HEK293 (cell line): ENCODE data around the gene BCAS3.

ENCODE experiments used
- SP7 ChIP-seq: fragments of 450-650 bp; formaldehyde crosslinking; IDR thresholded peaks from 2 replicates; pipeline ENCODE4 v1.5.1; 2016; ENCODE audit warnings: missing biosample characterization, missing genetic modification characterization
- TCF7L2 ChIP-seq: IDR thresholded peaks from 2 replicates; pipeline ENCODE4 v1.6.1; 2011; ENCODE audit warnings: low read depth, mild to moderate bottlenecking, inconsistent platforms, low read length, moderate library complexity, borderline replicate concordance
- ZBTB21 ChIP-seq: fragments of 450-650 bp; formaldehyde crosslinking; IDR thresholded peaks from 2 replicates; pipeline ENCODE4 v1.5.1; 2017; ENCODE audit warnings: missing biosample characterization, missing genetic modification characterization
- ZFP41 ChIP-seq: fragments of 450-650 bp; formaldehyde crosslinking; IDR thresholded peaks from 2 replicates; pipeline ENCODE4 v1.5.1; 2016; ENCODE audit warnings: missing biosample characterization, missing genetic modification characterization, borderline replicate concordance
- ZNF561 ChIP-seq: fragments of 450-650 bp; IDR thresholded peaks from 2 replicates; pipeline ENCODE4 v1.5.1; 2018; ENCODE audit warnings: missing biosample characterization, missing genetic modification characterization, borderline replicate concordance
- ZNF660 ChIP-seq: fragments of 450-650 bp; IDR thresholded peaks from 2 replicates; pipeline ENCODE4 v1.5.1; 2018; ENCODE audit warnings: missing biosample characterization, mild to moderate bottlenecking, missing genetic modification characterization
- ZNF747 ChIP-seq: fragments of 450-650 bp; formaldehyde crosslinking; IDR thresholded peaks from 2 replicates; pipeline ENCODE4 v1.5.1; 2016; ENCODE audit warnings: missing biosample characterization, missing genetic modification characterization
- TF ChIP-seq, protein P1 (sequence below): fragments of 450-650 bp; formaldehyde crosslinking; IDR thresholded peaks from 2 replicates; pipeline ENCODE4 v1.5.1; 2016; ENCODE audit warnings: missing biosample characterization, missing genetic modification characterization
- TF ChIP-seq, protein P2 (sequence below): fragments of 450-650 bp; formaldehyde crosslinking; IDR thresholded peaks from 2 replicates; pipeline ENCODE4 v1.5.1; 2016; ENCODE audit warnings: missing biosample characterization, missing genetic modification characterization, low read depth
- TF ChIP-seq, protein P3 (sequence below): fragments of 450-650 bp; formaldehyde crosslinking; IDR thresholded peaks from 2 replicates; pipeline ENCODE4 v1.5.1; 2016; ENCODE audit warnings: missing biosample characterization, missing genetic modification characterization
- TF ChIP-seq, protein P4 (sequence below): fragments of 450-650 bp; formaldehyde crosslinking; conservative IDR thresholded peaks from 2 replicates; pipeline ENCODE4 v1.5.1; 2016; ENCODE audit warnings: low read depth, missing biosample characterization, missing genetic modification characterization

GRCh38 chr17:60923000-60923399 lies 245.3 kb downstream of the BCAS3 start:
- TF ChIP-seq, protein P1, sequence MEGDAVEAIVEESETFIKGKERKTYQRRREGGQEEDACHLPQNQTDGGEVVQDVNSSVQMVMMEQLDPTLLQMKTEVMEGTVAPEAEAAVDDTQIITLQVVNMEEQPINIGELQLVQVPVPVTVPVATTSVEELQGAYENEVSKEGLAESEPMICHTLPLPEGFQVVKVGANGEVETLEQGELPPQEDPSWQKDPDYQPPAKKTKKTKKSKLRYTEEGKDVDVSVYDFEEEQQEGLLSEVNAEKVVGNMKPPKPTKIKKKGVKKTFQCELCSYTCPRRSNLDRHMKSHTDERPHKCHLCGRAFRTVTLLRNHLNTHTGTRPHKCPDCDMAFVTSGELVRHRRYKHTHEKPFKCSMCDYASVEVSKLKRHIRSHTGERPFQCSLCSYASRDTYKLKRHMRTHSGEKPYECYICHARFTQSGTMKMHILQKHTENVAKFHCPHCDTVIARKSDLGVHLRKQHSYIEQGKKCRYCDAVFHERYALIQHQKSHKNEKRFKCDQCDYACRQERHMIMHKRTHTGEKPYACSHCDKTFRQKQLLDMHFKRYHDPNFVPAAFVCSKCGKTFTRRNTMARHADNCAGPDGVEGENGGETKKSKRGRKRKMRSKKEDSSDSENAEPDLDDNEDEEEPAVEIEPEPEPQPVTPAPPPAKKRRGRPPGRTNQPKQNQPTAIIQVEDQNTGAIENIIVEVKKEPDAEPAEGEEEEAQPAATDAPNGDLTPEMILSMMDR (tag by site-specific recombination), result no peak
- TF ChIP-seq ZNF660 (tag by site-specific recombination) (no peak), SP7 (tag by site-specific recombination) (no peak), ZNF747 (no peak), ZNF561 (tag by site-specific recombination) (no peak), ZFP41 (tag by site-specific recombination) (no peak), ZBTB21 (no peak), TCF7L2 (no peak)
- TF ChIP-seq, protein P2, sequence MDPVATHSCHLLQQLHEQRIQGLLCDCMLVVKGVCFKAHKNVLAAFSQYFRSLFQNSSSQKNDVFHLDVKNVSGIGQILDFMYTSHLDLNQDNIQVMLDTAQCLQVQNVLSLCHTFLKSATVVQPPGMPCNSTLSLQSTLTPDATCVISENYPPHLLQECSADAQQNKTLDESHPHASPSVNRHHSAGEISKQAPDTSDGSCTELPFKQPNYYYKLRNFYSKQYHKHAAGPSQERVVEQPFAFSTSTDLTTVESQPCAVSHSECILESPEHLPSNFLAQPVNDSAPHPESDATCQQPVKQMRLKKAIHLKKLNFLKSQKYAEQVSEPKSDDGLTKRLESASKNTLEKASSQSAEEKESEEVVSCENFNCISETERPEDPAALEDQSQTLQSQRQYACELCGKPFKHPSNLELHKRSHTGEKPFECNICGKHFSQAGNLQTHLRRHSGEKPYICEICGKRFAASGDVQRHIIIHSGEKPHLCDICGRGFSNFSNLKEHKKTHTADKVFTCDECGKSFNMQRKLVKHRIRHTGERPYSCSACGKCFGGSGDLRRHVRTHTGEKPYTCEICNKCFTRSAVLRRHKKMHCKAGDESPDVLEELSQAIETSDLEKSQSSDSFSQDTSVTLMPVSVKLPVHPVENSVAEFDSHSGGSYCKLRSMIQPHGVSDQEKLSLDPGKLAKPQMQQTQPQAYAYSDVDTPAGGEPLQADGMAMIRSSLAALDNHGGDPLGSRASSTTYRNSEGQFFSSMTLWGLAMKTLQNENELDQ (tag by site-specific recombination), result no peak
- TF ChIP-seq, protein P3, sequence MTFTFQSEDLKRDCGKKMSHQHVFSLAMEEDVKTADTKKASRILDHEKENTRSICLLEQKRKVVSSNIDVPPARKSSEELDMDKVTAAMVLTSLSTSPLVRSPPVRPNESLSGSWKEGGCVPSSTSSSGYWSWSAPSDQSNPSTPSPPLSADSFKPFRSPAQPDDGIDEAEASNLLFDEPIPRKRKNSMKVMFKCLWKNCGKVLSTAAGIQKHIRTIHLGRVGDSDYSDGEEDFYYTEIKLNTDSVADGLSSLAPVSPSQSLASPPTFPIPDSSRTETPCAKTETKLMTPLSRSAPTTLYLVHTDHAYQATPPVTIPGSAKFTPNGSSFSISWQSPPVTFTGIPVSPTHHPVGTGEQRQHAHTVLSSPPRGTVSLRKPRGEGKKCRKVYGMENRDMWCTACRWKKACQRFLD, result no peak
- TF ChIP-seq, protein P4, sequence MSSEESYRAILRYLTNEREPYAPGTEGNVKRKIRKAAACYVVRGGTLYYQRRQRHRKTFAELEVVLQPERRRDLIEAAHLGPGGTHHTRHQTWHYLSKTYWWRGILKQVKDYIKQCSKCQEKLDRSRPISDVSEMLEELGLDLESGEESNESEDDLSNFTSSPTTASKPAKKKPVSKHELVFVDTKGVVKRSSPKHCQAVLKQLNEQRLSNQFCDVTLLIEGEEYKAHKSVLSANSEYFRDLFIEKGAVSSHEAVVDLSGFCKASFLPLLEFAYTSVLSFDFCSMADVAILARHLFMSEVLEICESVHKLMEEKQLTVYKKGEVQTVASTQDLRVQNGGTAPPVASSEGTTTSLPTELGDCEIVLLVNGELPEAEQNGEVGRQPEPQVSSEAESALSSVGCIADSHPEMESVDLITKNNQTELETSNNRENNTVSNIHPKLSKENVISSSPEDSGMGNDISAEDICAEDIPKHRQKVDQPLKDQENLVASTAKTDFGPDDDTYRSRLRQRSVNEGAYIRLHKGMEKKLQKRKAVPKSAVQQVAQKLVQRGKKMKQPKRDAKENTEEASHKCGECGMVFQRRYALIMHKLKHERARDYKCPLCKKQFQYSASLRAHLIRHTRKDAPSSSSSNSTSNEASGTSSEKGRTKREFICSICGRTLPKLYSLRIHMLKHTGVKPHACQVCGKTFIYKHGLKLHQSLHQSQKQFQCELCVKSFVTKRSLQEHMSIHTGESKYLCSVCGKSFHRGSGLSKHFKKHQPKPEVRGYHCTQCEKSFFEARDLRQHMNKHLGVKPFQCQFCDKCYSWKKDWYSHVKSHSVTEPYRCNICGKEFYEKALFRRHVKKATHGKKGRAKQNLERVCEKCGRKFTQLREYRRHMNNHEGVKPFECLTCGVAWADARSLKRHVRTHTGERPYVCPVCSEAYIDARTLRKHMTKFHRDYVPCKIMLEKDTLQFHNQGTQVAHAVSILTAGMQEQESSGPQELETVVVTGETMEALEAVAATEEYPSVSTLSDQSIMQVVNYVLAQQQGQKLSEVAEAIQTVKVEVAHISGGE, result no peak
